Astrocyte (in vitro differentiated cells and primary cell): ENCODE data around the gene PPP4R4.

Experiments used
- CTCF ChIP-seq: IDR thresholded peaks from 2 replicates; pipeline ENCODE4 v1.5.1; 2011; ENCODE audit warnings: low read depth, mild to moderate bottlenecking, inconsistent platforms, low read length, moderate library complexity; ENCODE audit not compliant: insufficient read depth
- EZH2 ChIP-seq: IDR thresholded peaks from 2 replicates; pipeline ENCODE4 v1.6.1; 2012; ENCODE audit warnings: mild to moderate bottlenecking, low read length, inconsistent platforms; ENCODE audit not compliant: insufficient read depth

DNA sequence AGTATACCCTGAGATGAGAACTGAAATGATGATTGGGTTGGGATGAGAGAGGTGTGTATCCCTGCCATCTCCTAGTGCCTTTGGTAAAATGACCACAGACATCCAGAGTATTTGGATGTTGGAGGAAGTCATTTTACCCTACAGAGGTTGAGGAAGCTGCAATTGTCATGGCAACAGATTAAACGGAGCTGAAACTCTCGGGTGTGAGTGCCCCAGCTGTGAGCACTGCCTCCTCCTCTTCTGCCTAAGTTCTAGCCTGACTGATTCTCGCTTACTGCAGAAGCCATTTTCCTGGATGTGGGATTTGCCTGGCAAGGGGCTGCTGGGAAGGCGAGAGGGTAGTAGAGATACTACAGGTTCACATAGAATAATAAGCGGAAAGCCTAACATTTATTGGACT, 10.3 kb upstream of the PPP4R4 start:
- TF ChIP-seq CTCF (no peak), EZH2 (no peak)
